GM18951 (cell line): ENCODE measurements around the gene SLTM.
"Not testable (repeated sequence)": the region's sequence is repeated elsewhere in the genome, so short reads cannot be mapped to it uniquely, and the experiment has no call there.

Source experiments
- POLR2A ChIP-seq: IDR thresholded peaks from 4 replicates; pipeline ENCODE4 v1.6.1; 2011; ENCODE audit warnings: mild to moderate bottlenecking; ENCODE audit not compliant: insufficient read length, insufficient read depth; ENCODE audit errors: extremely low read depth
- in situ Hi-C: fragments of 300-500 bp; cut with MboI; formaldehyde crosslinking; loops from one replicate; pipeline ENCODE4 v1.12.0; 2022; ENCODE audit warnings: low sequenced_read_pairs, mixed read lengths, inconsistent platforms; ENCODE audit not compliant: unreplicated experiment

SLTM gene

DNA sequence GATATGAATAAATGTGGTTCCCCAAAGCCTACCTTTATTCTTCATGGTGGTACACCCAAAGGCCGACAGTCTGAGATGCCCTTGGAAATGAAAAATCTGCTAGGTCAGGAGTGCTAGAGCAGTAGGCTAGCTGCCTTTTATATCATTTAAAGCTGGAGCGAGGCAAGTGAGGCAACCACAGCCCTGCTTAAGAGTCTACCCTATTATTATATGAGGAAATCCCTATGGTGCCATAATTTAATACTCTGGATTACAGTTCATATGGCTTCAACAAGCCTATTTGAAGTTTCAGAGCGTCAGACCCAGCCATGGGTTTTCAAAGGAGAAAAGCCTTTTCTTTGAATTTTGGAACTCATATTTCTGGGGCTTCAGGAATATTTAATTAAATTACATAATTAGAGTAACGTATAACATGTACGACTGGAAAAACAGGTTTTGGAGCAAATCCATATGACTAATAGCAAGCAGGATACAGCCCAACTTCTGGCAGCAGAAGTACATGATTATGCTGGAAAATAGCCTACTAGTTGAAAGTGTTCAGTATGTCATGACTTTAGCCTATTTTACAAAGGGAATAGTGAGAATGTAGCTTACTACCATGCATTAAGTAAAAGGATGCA lies 18.0 kb upstream of the SLTM start:
- TF ChIP-seq POLR2A, result no peak
- in situ Hi-C loops, result no loop called here

DNA sequence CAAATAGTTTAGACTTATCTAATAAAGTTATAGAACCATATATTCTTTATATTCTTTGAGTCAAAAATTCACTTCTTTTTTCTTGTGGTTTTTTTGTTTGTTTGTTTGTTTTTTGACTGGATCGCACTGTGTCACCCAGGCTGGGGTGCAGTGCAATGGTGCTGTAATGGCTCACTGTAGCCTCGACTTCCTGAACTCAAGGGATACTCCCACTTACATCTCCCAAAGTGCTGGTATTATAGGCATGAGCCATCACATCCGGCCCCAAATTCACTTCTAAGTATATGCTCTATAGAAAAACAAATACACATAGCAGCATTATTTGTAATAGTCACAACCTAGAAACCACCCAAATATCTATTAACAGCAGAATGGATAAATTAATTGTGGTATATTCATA lies 13.7 kb upstream of the SLTM start:
- in situ Hi-C loops, result no loop called here

DNA sequence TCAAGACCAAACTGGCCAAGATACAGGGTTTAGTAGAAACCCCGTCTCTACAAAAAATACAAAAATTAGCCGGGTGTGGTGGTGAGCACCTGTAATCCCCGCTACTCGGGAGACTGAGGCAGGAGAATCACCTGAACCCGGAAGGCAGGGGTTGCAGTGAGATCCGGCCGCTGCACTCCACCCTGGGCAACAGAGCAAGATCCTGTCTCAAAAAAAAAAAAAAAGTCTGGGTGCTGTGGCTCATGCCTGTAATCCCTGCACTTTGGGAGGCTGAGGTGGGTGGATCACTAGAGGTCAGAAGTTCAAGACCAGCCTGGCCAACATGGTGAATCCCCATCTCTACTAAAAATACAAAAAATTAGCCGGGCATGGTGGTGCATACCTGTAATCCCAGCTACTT lies 1.5 kb upstream of the SLTM start:
- in situ Hi-C loops, result not testable (repeated sequence)

More for the DNA sequence above, 13.7 kb upstream of the SLTM start:
- TF ChIP-seq POLR2A, result no peak

DNA sequence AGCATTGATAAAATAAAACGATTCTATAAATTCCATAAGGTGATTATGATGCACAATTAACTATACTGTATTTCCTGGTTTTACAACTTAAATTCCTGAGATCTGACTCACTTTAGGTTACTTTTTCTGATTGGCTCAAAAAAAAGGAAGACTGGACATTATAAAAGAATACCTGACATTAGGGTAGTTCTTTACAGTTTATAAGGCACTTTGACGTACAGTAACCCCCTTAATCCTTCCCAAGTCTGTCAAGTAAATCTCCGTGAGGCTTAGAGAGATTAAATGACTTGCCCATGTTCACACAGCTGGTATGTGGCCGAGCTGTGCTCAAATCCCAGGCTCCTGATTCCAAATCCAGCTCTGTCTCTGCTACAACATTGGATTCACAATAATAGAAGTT lies 1.0 kb upstream of the SLTM start:
- in situ Hi-C loops, result no loop called here
- no peak for TF ChIP-seq POLR2A

DNA sequence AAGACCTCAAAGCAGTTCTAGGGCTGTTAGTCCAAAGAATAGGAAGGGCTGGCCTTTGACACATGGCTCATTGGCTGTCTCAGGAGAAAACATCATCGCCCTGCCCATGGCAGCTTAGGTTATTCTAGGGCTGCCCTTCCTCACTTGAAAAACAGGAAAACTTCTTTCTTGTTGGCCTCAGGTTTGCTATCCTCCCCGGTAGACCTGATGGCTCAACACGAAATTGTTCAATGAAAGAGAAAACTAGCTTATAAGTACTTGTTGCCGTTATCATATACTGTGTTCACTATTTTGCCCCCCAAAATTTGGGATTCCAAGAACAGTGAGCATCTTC lies 602 bp upstream of the SLTM start:
- TF ChIP-seq POLR2A, result no peak
- in situ Hi-C loops, result no loop called here

DNA sequence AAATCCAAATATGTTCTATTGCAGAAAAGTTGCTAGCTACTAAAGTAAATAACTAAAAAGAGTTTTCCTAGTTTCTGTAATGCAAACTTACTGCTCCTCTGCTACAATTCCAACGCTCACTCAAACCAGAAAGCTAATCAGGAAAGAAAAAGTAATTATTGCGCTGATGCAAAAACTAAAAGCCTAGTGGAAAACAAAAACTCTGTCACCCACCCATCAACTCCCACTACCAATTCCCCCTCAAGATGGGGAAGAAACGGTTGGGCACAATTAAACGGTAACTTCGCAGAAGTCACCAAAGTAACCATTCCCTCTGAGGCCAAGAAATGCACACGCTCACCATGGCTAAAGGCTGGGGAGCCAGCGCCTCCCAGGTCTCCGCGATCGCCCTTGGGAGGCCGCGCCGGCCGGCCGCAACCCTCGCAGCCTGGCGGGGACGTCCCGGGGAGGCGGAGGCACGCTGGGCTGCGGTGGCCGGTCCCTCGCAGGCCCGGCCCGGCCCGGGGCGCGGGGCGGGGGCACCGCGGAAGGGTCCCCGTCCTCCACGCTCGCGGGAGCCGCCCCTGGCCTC lies 684 bp downstream of the SLTM start:
- TF ChIP-seq POLR2A, result no peak
- in situ Hi-C loops, result no loop called here

DNA sequence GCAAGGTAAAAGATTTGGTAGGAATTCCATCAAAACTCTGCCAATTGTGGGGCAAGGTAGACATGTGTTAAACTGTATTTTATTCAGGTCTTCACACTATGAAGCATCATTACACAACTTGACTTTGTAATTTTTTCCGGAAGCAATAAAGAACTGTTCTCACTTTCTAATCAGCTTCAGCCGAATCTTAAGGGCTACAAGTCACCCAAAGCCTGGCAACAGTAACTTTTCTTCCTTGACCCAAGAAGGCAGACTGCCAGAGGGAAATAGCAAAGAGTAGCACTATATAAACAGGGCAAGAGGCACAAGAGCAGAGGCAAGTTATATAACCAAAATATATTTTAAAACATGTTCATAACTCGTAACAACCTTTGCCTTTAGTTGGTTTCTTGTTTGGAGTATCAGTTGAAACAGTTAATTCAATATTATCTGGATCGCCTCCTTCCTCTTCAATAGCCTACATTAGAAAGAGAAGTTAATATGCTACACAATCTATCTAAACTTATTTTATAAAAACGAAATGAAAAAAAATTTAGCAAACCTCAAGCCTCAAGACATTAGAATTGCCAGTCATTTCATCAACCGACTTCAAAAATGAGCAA lies 1.4 kb downstream of the SLTM start:
- TF ChIP-seq POLR2A, result no peak
- in situ Hi-C loops, result no loop called here

DNA sequence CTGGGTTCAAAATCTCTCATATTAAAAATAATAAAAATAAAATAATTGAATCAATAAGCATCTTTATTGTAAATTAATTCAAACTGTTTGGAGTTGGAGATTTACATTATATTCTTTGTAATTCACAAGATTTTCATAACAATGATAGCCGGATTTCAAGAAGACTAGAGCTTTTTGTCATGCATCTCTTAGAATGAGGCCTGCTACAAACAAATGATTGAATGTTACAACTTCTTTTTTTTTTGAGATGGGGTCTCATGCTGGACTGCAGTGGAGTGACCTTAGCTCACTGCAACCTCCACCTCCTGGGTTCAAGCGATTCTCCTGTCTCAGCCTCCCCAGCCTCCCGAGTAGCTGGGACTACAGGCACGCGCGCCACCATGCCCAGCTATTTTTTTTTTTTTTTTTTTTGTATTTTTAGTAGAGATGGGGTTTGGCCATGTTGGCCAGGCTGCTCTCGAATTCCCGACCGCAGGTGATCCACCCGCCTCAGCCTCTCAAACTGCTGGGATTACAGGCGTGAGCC lies 3.5 kb downstream of the SLTM start:
- no peak for TF ChIP-seq POLR2A
- in situ Hi-C loops, result no loop called here

DNA sequence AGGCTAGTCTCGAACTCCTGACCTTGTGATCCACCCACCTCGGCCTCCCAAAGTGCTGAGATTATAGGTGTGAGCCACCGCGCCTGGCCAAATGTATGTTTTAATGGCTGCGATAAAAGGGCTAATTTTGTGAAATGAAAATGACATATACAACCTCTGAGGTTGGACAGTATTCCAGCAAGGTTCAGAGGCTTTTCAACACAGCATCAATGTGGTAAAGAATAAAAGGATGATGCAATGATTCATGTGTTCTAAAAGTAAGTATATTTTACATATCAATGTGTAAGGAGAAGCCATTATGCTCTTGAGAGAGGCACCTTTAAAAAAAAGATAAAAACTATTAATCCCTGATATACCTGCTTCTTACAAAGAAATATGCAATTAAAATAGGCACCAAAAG lies 6.7 kb downstream of the SLTM start:
- no peak for TF ChIP-seq POLR2A
- in situ Hi-C loops, result no loop called here

DNA sequence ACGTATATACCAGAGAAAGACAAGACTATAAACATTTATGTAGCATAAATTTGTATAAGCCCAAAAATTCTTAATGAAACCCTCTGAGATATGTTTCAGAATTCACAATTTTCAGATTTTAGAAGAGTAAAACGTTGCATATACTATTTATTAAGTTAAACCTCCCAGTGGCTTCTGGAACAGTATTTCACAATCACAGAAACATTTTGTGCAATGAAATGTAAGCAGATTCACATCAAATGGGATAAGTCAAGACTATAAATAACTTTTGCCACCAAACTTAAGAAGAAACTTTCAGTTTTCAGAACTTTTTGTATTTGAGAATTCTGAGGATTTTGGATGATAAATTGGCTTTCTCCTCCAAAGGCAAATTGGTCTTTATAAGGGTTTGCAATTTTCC lies 9.2 kb downstream of the SLTM start:
- in situ Hi-C loops, result no loop called here
- no peak for TF ChIP-seq POLR2A

DNA sequence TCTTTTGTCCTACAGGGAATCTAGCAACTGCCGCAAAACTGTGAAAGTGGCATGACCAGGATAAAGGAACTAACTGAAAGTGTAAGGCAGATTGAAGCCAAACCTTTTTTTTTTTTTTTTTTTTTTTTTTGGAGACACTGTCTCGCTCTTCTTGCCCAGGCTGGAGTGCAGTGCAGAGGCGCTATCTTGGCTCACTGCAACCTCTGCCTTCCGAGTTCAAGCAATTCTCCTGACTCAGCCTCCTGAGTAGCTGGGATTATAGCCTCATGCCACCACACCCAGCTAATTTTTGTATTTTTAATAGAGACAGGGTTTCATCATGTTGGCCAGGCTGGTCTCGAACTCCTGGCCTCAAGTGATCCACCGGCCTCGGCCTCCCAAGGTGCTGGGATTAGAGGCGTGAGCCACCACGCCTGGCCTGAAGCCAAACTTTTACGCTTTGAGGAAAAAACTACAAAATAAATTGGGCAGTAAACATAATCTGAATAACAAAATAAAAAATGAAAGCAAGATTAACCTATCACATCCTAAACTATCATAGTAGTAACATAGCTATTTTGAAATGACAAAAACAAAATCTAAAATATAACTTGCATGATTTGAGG lies 9.7 kb downstream of the SLTM start:
- TF ChIP-seq POLR2A, result no peak
- in situ Hi-C loops, result no loop called here

DNA sequence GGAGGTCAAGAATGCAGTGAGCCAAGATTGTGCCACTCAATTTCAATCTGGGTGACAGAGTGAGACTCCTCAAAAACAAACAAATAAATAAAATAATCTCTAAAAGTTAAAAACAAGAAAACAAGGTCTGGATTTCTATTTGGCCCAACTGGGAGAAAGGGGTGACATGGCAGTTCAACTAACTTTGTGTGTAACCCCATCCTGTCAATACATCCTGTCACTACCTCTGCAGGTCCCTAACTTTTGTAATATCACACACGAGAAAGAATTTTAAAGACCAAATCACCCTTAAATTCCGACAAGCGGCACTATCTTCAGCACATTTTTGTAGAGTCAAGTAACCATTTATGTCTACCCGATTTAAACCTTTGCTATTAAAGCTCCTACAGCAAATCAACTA lies 10.2 kb downstream of the SLTM start:
- TF ChIP-seq POLR2A, result no peak
- in situ Hi-C loops, result no loop called here

DNA sequence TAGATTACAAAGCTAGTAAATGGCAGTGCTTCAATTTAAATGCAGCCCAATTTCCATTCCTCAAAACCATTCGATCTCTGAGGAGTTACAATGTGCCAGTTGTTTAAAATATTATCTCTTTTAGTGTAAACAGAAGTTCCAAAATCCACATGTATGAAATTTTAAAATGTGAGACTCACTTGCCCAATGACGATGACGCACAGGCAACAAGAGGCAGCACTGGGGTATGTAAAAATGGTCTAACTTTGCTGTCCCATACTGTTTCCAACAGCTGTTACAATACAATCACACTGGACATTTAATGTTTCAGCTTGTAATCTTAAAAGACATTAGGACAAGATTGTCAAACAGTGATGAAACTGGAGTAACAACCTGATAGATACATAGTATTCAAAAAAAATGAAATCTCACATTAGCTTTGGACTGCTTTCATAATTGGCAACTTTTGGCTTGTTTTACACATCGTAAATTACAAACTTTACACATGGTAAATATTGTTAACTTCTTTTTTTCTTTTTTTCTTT lies 12.2 kb downstream of the SLTM start:
- TF ChIP-seq POLR2A, result no peak
- in situ Hi-C loops, result no loop called here

DNA sequence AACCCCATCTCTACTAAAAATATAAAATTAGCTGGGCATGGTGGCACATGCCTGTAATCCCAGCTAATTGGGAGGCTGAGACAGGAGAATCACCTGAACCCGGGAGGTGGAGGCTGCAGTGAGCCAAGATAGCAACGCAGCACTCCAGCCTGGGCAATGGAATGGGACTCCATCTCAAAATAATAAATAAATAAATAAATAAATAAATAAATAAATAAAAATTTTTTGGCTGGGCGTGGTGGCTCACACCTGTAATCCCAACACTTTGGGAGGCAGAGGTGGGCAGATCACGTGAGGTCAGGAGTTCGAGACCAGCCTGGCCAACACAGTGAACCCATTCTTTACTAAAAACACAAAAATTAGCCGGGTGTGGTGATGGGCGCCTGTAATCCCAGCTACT lies 13.0 kb downstream of the SLTM start:
- in situ Hi-C loops, result not testable (repeated sequence)
